Neural cell (in vitro differentiated cells): ENCODE results near the gene OBSCN. TPM values are rescaled to one million over a fixed set of nuclear protein-coding genes. Genes with fewer than 3 reads are reported as not detected.

ENCODE experiments used
- H2AFZ ChIP-seq: fragments of 200-600, 300-800 bp; sonication (generic), shearing (Covaris generic); 2 replicates; pipeline ENCODE4 v1.6.0; 2014; ENCODE audit warnings: low read depth, mild to moderate bottlenecking, antibody characterized with exemption, low read length, moderate library complexity
- H3F3A ChIP-seq: fragments of 200-600 bp; shearing (Covaris generic); 2 replicates; pipeline ENCODE4 v1.6.1; 2016; ENCODE audit warnings: mild to moderate bottlenecking, moderate library complexity, mixed read lengths, antibody characterized with exemption, low read length; ENCODE audit not compliant: insufficient read depth, poor library complexity, severe bottlenecking
- H3K27ac ChIP-seq: fragments of 200-600, 300-800 bp; sonication (generic), shearing (Covaris generic); 2 replicates; pipeline ENCODE4 v1.5.1; 2014; ENCODE audit warnings: mild to moderate bottlenecking, low read length, moderate library complexity
- H3K27me3 ChIP-seq: fragments of 300-800, 200-600 bp; sonication (generic), shearing (Covaris generic); 2 replicates; pipeline ENCODE4 v1.6.0; 2014; ENCODE audit warnings: mild to moderate bottlenecking, low read depth, low read length, moderate library complexity; ENCODE audit not compliant: insufficient read depth
- H3K36me3 ChIP-seq: fragments of 300-800, 200-600 bp; sonication (generic), shearing (Covaris generic); 2 replicates; pipeline ENCODE4 v1.5.1; 2014; ENCODE audit warnings: mild to moderate bottlenecking, antibody characterized with exemption, low read length, moderate library complexity; ENCODE audit not compliant: insufficient read depth
- H3K4me2 ChIP-seq: fragments of 300-800, 200-600 bp; sonication (generic), shearing (Covaris generic); 2 replicates; pipeline ENCODE4 v1.6.0; 2014; ENCODE audit warnings: mild to moderate bottlenecking, low read length
- H3K4me3 ChIP-seq: fragments of 300-800, 200-600 bp; sonication (generic), shearing (Covaris generic); 2 replicates; pipeline ENCODE4 v1.5.1; 2014; ENCODE audit warnings: mild to moderate bottlenecking, low read length, moderate library complexity
- H3K79me2 ChIP-seq: fragments of 200-600 bp; shearing (Covaris generic); replicated peaks from 2 replicates; pipeline ENCODE4 v1.6.0; 2014; ENCODE audit warnings: mild to moderate bottlenecking, low read length, moderate library complexity; ENCODE audit not compliant: insufficient read depth
- H3K9ac ChIP-seq: fragments of 300-800, 200-600 bp; sonication (generic), shearing (Covaris generic); 2 replicates; pipeline ENCODE4 v1.6.1; 2016; ENCODE audit warnings: mild to moderate bottlenecking, low read length, mixed read lengths
- H3K9me2 ChIP-seq: fragments of 200-600 bp; shearing (Covaris generic); 2 replicates; pipeline ENCODE4 v1.6.1; 2016; ENCODE audit warnings: mild to moderate bottlenecking, low read length, mixed read lengths; ENCODE audit not compliant: insufficient read depth
- H3K9me3 ChIP-seq: fragments of 200-600, 300-800 bp; sonication (generic), shearing (Covaris generic); 2 replicates; pipeline ENCODE4 v1.6.1; 2016; ENCODE audit warnings: mild to moderate bottlenecking, mixed run types, low read length, moderate library complexity, mixed read lengths
- H4K20me1 ChIP-seq: fragments of 200-600 bp; shearing (Covaris generic); 2 replicates; pipeline ENCODE4 v1.6.1; 2016; ENCODE audit warnings: mild to moderate bottlenecking, mixed run types; ENCODE audit not compliant: insufficient read depth
- EP300 ChIP-seq: fragments of 450-650 bp; conservative IDR thresholded peaks from 2 replicates; pipeline ENCODE4 v1.6.1; 2014; ENCODE audit warnings: antibody characterized with exemption, mild to moderate bottlenecking, moderate library complexity; ENCODE audit not compliant: poor library complexity, severe bottlenecking
- EZH2 ChIP-seq: fragments of 200-600, 300-800 bp; shearing (Covaris generic), sonication (generic); IDR thresholded peaks from 2 replicates; pipeline ENCODE4 v1.6.1; 2014; ENCODE audit warnings: antibody characterized with exemption, low read length, borderline replicate concordance, mild to moderate bottlenecking; ENCODE audit not compliant: insufficient read depth, poor library complexity, severe bottlenecking
- MXI1 ChIP-seq: fragments of 450-650 bp; conservative IDR thresholded peaks from 2 replicates; pipeline ENCODE4 v1.6.1; 2014; ENCODE audit warnings: antibody characterized with exemption, mild to moderate bottlenecking; ENCODE audit not compliant: poor library complexity, severe bottlenecking
- POLR2AphosphoS5 ChIP-seq: IDR thresholded peaks from 2 replicates; pipeline ENCODE4 v1.6.1; 2012
- RAD21 ChIP-seq: fragments of 450-650 bp; conservative IDR thresholded peaks from 2 replicates; pipeline ENCODE4 v1.6.1; 2014; ENCODE audit warnings: antibody characterized with exemption, mild to moderate bottlenecking, moderate library complexity
- SMC3 ChIP-seq: fragments of 450-650 bp; conservative IDR thresholded peaks from 2 replicates; pipeline ENCODE4 v1.6.1; 2014; ENCODE audit warnings: antibody characterized with exemption, mild to moderate bottlenecking, moderate library complexity; ENCODE audit not compliant: poor library complexity
- TAF1 ChIP-seq: IDR thresholded peaks from 2 replicates; pipeline ENCODE4 v1.6.1; 2012; ENCODE audit warnings: low read depth
- polyA plus RNA-seq: library from polyadenylated mRNA; depleted of rRNA; stranded (reverse); fragments of >200 nt; gene quantifications from 2 replicates; pipeline ENCODE4 v1.2.3, GENCODE V29; 2014
- TF ChIP-seq, protein P1 (sequence below): IDR thresholded peaks from 2 replicates; pipeline ENCODE4 v1.6.1; 2012; ENCODE audit warnings: borderline replicate concordance
- TF ChIP-seq, protein P2 (sequence below): fragments of 450-650 bp; IDR thresholded peaks from 2 replicates; pipeline ENCODE4 v1.5.1; 2014; ENCODE audit warnings: antibody characterized with exemption, mild to moderate bottlenecking, moderate library complexity; ENCODE audit not compliant: poor library complexity, severe bottlenecking

Gene OBSCN
- polyA plus RNA-seq, 1 donor from 2014 or later: 7.2 TPM

DNA sequence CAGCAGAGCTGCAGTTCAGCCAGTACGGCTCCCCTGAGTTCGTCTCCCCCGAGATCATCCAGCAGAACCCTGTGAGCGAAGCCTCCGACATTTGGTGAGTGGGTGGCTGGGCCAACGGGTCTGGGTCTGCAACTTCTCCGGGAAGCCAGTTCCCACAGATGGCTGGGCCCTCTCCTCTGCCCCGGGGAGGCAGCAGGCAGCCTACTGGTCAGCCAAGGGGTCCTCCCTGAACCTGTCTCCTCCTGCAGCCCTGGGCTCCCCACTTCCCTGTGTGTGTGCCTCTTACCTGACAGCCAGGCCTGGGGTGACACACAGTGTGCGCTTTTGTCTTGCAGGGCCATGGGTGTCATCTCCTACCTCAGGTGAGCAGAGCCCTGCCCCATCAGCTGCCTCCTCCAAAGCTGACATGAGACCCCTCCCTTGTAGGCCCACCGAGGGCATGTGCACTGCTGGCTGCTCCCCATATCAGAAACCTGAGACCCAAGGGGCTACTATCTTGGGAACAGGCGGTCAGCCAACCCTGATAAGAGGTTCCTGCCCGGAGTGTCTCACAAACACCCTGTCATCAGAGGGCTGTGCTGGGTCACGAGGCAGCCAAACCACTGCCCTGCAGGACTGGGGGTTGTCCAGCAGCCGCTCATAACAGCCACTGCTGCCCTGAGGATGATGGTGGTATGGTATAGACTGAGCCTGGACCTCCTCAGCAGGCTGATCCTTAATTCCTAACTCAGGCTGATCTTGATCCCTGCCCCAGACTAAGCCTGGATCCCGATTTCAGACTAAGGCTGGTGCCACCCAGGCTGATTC, 161.2 kb downstream of the OBSCN start:
- H3K27ac ChIP-seq: no peak overlapping the region
- TF ChIP-seq RAD21 (no peak), EZH2 (no peak), TAF1 (no peak), EP300 (no peak)
- TF ChIP-seq, protein P1, sequence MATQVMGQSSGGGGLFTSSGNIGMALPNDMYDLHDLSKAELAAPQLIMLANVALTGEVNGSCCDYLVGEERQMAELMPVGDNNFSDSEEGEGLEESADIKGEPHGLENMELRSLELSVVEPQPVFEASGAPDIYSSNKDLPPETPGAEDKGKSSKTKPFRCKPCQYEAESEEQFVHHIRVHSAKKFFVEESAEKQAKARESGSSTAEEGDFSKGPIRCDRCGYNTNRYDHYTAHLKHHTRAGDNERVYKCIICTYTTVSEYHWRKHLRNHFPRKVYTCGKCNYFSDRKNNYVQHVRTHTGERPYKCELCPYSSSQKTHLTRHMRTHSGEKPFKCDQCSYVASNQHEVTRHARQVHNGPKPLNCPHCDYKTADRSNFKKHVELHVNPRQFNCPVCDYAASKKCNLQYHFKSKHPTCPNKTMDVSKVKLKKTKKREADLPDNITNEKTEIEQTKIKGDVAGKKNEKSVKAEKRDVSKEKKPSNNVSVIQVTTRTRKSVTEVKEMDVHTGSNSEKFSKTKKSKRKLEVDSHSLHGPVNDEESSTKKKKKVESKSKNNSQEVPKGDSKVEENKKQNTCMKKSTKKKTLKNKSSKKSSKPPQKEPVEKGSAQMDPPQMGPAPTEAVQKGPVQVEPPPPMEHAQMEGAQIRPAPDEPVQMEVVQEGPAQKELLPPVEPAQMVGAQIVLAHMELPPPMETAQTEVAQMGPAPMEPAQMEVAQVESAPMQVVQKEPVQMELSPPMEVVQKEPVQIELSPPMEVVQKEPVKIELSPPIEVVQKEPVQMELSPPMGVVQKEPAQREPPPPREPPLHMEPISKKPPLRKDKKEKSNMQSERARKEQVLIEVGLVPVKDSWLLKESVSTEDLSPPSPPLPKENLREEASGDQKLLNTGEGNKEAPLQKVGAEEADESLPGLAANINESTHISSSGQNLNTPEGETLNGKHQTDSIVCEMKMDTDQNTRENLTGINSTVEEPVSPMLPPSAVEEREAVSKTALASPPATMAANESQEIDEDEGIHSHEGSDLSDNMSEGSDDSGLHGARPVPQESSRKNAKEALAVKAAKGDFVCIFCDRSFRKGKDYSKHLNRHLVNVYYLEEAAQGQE: no peak
- TF ChIP-seq, protein P2, sequence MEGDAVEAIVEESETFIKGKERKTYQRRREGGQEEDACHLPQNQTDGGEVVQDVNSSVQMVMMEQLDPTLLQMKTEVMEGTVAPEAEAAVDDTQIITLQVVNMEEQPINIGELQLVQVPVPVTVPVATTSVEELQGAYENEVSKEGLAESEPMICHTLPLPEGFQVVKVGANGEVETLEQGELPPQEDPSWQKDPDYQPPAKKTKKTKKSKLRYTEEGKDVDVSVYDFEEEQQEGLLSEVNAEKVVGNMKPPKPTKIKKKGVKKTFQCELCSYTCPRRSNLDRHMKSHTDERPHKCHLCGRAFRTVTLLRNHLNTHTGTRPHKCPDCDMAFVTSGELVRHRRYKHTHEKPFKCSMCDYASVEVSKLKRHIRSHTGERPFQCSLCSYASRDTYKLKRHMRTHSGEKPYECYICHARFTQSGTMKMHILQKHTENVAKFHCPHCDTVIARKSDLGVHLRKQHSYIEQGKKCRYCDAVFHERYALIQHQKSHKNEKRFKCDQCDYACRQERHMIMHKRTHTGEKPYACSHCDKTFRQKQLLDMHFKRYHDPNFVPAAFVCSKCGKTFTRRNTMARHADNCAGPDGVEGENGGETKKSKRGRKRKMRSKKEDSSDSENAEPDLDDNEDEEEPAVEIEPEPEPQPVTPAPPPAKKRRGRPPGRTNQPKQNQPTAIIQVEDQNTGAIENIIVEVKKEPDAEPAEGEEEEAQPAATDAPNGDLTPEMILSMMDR: no peak
- H3K9me3 ChIP-seq: no peaks in the 10 kb centered on the region
- H2AFZ ChIP-seq: no peak overlapping the region
- H3K36me3 ChIP-seq: no peaks in the 10 kb centered on the region
- H3K4me3 ChIP-seq: no peak overlapping the region
- no peaks in the 10 kb centered on the region for H3K9me2 ChIP-seq
- no peaks in the 10 kb centered on the region for H3F3A ChIP-seq
- no peaks in the 10 kb centered on the region for H4K20me1 ChIP-seq
- H3K27me3 ChIP-seq: no peaks in the 10 kb centered on the region
- no peak overlapping the region for H3K9ac ChIP-seq
- no peaks in the 10 kb centered on the region for H3K79me2 ChIP-seq
- H3K4me2 ChIP-seq: no peak overlapping the region

DNA sequence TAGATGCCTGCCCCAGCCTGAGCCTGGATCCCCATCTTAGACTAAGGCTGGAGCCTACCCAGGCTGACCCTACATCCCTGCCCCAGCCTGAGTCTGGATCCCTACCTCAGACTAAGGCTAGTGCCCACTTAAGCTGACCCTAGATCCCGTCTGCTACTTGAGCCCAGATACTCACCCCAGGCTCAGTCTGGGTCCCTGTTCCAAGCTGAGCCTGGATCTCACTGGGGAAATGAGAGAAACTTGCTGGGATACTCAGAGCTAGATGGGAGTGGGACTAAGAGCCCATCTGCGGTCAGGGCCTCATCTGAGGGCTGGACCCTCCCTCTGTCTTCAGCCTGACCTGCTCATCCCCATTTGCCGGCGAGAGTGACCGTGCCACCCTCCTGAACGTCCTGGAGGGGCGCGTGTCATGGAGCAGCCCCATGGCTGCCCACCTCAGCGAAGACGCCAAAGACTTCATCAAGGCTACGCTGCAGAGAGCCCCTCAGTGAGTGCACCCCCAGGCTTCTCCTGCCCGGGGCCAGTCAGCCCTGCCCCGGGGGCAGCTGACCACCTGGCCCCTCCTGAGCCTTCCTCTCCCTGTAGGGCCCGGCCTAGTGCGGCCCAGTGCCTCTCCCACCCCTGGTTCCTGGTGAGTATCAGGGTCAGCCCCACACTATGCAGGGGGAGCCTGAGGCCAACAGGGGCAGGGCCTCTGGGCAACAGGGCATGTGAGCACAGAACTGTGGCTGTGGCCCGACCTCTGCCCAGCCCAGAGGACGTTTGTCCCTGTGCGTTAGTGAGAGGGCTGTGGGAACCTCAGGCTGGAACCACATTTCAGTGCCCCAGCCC, 162.0 kb downstream of the OBSCN start:
- TF ChIP-seq, protein P1: no peak
- TF ChIP-seq MXI1: no peak
- no peak for TF ChIP-seq SMC3
- no peak for TF ChIP-seq EP300
- no peak for TF ChIP-seq TAF1
- TF ChIP-seq, protein P2: no peak
- no peak for TF ChIP-seq RAD21
- no peak for TF ChIP-seq EZH2
- no peak for TF ChIP-seq POLR2AphosphoS5
- Histone ChIP-seq H3K27ac (no peak overlapping the region), H3F3A (no peaks in the 10 kb centered on the region), H3K9ac (no peak overlapping the region), H3K79me2 (no peaks in the 10 kb centered on the region), H3K9me3 (no peaks in the 10 kb centered on the region), H3K36me3 (no peaks in the 10 kb centered on the region), H3K9me2 (no peaks in the 10 kb centered on the region), H4K20me1 (no peaks in the 10 kb centered on the region), H2AFZ (no peak overlapping the region), H3K4me2 (no peak overlapping the region), H3K4me3 (no peak overlapping the region), H3K27me3 (no peaks in the 10 kb centered on the region)
